H9 (cell line): ENCODE results near the gene SFTPB. TPM values are rescaled to one million over a fixed set of nuclear protein-coding genes. Genes with fewer than 3 reads are reported as not detected.

ENCODE experiments used
- DNase-seq: peaks from one replicate; pipeline ENCODE4 v3.0.0-alpha.2; 2017
- H2AFZ ChIP-seq: one replicate; pipeline ENCODE4 v1.6.1; 2013; ENCODE audit warnings: mild to moderate bottlenecking, low read length, control low read depth, moderate library complexity
- H2AK5ac ChIP-seq: 2 replicates; pipeline ENCODE4 v1.6.1; 2013; ENCODE audit warnings: low read length, control low read depth, mixed read lengths; ENCODE audit not compliant: insufficient read length
- H2BK120ac ChIP-seq: one replicate; pipeline ENCODE4 v1.6.1; 2013; ENCODE audit warnings: low read depth, mild to moderate bottlenecking, low read length, control low read depth, inconsistent platforms; ENCODE audit not compliant: poor library complexity, severe bottlenecking
- H2BK12ac ChIP-seq: 2 replicates; pipeline ENCODE4 v1.6.1; 2013; ENCODE audit warnings: low read length, control low read depth, mixed read lengths, low read depth; ENCODE audit not compliant: insufficient read length
- H2BK15ac ChIP-seq: 2 replicates; pipeline ENCODE4 v1.6.1; 2013; ENCODE audit warnings: low read depth, low read length, control low read depth
- H2BK20ac ChIP-seq: one replicate; pipeline ENCODE4 v1.6.1; 2013; ENCODE audit warnings: low read depth, mild to moderate bottlenecking, low read length, control low read depth, inconsistent platforms; ENCODE audit not compliant: poor library complexity, severe bottlenecking
- H2BK5ac ChIP-seq: 2 replicates; pipeline ENCODE4 v1.6.1; 2013; ENCODE audit warnings: low read length, control low read depth, mixed read lengths; ENCODE audit not compliant: insufficient read length
- H3K14ac ChIP-seq: 2 replicates; pipeline ENCODE4 v1.6.1; 2013; ENCODE audit warnings: low read length, control low read depth; ENCODE audit not compliant: insufficient read depth
- H3K18ac ChIP-seq: 2 replicates; pipeline ENCODE4 v1.6.1; 2013; ENCODE audit warnings: low read depth, mild to moderate bottlenecking, mixed read lengths, low read length, control low read depth; ENCODE audit not compliant: insufficient read length
- H3K23ac ChIP-seq: 2 replicates; pipeline ENCODE4 v1.6.1; 2013; ENCODE audit warnings: low read length, control low read depth, mixed read lengths, low read depth; ENCODE audit not compliant: insufficient read length
- H3K23me2 ChIP-seq: 2 replicates; pipeline ENCODE4 v1.6.1; 2013; ENCODE audit warnings: low read depth, mild to moderate bottlenecking, mixed read lengths, low read length, control low read depth; ENCODE audit not compliant: insufficient read length, poor library complexity, severe bottlenecking
- H3K27ac ChIP-seq: 2 replicates; pipeline ENCODE4 v1.5.1; 2013; ENCODE audit warnings: low read length, control low read depth, mixed read lengths, low read depth; ENCODE audit not compliant: insufficient read length
- H3K27me3 ChIP-seq: 2 replicates; pipeline ENCODE4 v1.6.1; 2013; ENCODE audit warnings: low read length, control low read depth, inconsistent platforms; ENCODE audit not compliant: insufficient read depth
- H3K4ac ChIP-seq: 2 replicates; pipeline ENCODE4 v1.6.1; 2013; ENCODE audit warnings: low read depth, mild to moderate bottlenecking, control low read depth, inconsistent platforms, low read length, moderate library complexity
- H3K4me1 ChIP-seq: 2 replicates; pipeline ENCODE4 v1.6.1; 2013; ENCODE audit warnings: low read length, control low read depth, inconsistent platforms; ENCODE audit not compliant: insufficient read depth
- H3K4me2 ChIP-seq: 2 replicates; pipeline ENCODE4 v1.6.1; 2013; ENCODE audit warnings: low read length, control low read depth, mixed read lengths; ENCODE audit not compliant: insufficient read length, insufficient read depth
- H3K56ac ChIP-seq: 2 replicates; pipeline ENCODE4 v1.6.1; 2013; ENCODE audit warnings: low read depth, mild to moderate bottlenecking, mixed read lengths, low read length, control low read depth; ENCODE audit not compliant: insufficient read length
- H3K79me1 ChIP-seq: 2 replicates; pipeline ENCODE4 v1.6.1; 2013; ENCODE audit warnings: low read depth, mild to moderate bottlenecking, moderate library complexity, low read length, control low read depth, inconsistent platforms; ENCODE audit not compliant: insufficient read depth, poor library complexity, severe bottlenecking
- H3K79me2 ChIP-seq: 2 replicates; pipeline ENCODE4 v1.6.1; 2013; ENCODE audit warnings: low read length, control low read depth, inconsistent platforms; ENCODE audit not compliant: insufficient read depth
- H3K9ac ChIP-seq: 2 replicates; pipeline ENCODE4 v1.6.1; 2013; ENCODE audit warnings: low read length, control low read depth, mixed read lengths; ENCODE audit not compliant: insufficient read length; ENCODE audit errors: extremely low read depth
- H3K9me3 ChIP-seq: one replicate; pipeline ENCODE4 v1.6.1; 2013; ENCODE audit warnings: low read depth, low read length, inconsistent platforms; ENCODE audit not compliant: control insufficient read depth
- H3T11ph ChIP-seq: one replicate; pipeline ENCODE4 v1.6.1; 2013; ENCODE audit warnings: mild to moderate bottlenecking, low read length, control low read depth, inconsistent platforms
- H4K20me1 ChIP-seq: one replicate; pipeline ENCODE4 v1.6.1; 2013; ENCODE audit not compliant: control insufficient read depth, insufficient read length, insufficient read depth
- H4K5ac ChIP-seq: 2 replicates; pipeline ENCODE4 v1.6.1; 2013; ENCODE audit warnings: low read depth, mild to moderate bottlenecking, mixed read lengths, low read length, control low read depth; ENCODE audit not compliant: insufficient read length
- H4K8ac ChIP-seq: replicated peaks from 2 replicates; pipeline ENCODE4 v1.6.1; 2013; ENCODE audit warnings: low read length, control low read depth, mixed read lengths, low read depth; ENCODE audit not compliant: insufficient read length
- H4K91ac ChIP-seq: 2 replicates; pipeline ENCODE4 v1.6.1; 2013; ENCODE audit warnings: low read depth, mild to moderate bottlenecking, moderate library complexity, mixed read lengths, low read length, control low read depth; ENCODE audit not compliant: insufficient read length
- H3K27ac Mint-ChIP-seq, 3 experiments: 2 replicates in 2 of 3; 3 replicates in 1 of 3; pipeline ENCODE4 v1.8.0; 2020 to 2021; ENCODE audit warnings: mixed read lengths in 3 of 3, mild to moderate bottlenecking in 1 of 3, moderate library complexity in 1 of 3
- H3K27me3 Mint-ChIP-seq: 2 replicates; pipeline ENCODE4 v1.8.0; 2021; ENCODE audit warnings: low read depth, mild to moderate bottlenecking, moderate library complexity, mixed read lengths
- H3K36me3 Mint-ChIP-seq, 3 experiments: 2 replicates in 2 of 3; 3 replicates in 1 of 3; pipeline ENCODE4 v1.8.0; 2020 to 2021; ENCODE audit warnings: low read depth in 3 of 3, mixed read lengths in 3 of 3; ENCODE audit not compliant: insufficient read depth in 1 of 3
- H3K4me1 Mint-ChIP-seq, 2 experiments: 2 replicates each; pipeline ENCODE4 v1.8.0; 2020; ENCODE audit warnings: mixed read lengths in 2 of 2
- H3K4me3 Mint-ChIP-seq, 2 experiments: 2 replicates in 1 of 2; 3 replicates in 1 of 2; pipeline ENCODE4 v1.8.0; 2020 to 2021; ENCODE audit warnings: mild to moderate bottlenecking in 2 of 2, mixed read lengths in 2 of 2, moderate library complexity in 1 of 2
- H3K9me3 Mint-ChIP-seq, 2 experiments: 2 replicates in 1 of 2; 3 replicates in 1 of 2; pipeline ENCODE4 v1.8.0; 2020; ENCODE audit warnings: mild to moderate bottlenecking in 2 of 2, mixed read lengths in 2 of 2, moderate library complexity in 1 of 2
- WGBS: extraction: QIAGEN DNeasy Blood & Tissue Kit; methylation state at CpG from one replicate; pipeline ENCODE4 v1.1.7; 2013; ENCODE audit warnings: missing lambda C conversion rate, low lambda C conversion rate, mixed read lengths; ENCODE audit not compliant: insufficient read length; ENCODE audit errors: extremely low coverage; 5-methylcytosine and 5-hydroxymethylcytosine counted together
- total RNA-seq: library from RNA; stranded (reverse); gene quantifications from 2 replicates; pipeline ENCODE4 v1.2.1, GENCODE V29; 2021
- TF ChIP-seq, protein P1 (sequence below): fragments of 200-600 bp; sonication (generic); conservative IDR thresholded peaks from 3 replicates; pipeline ENCODE4 v1.8.0; 2021; ENCODE audit warnings: antibody characterized with exemption, mild to moderate bottlenecking

SFTPB gene
- total RNA-seq, 1 experiment from 2014 or later = not detected

- Histone ChIP-seq H3T11ph (no peak overlapping the region), H3K27ac (no peak overlapping the region), H2BK20ac (no peak overlapping the region)
These were observed 39.3 kb downstream of the SFTPB start for GRCh38 chr2:85628658-85629057.

More at GRCh38 chr2:85628658-85629057, 39.3 kb downstream of the SFTPB start:
- H3K27ac Mint-ChIP-seq = peak overlapping the region in 1 of 3 experiments; percentile 55; a peak in 2 of 7 replicates
- DNase-seq = no peak
- H3K27me3 Mint-ChIP-seq = no peaks in the 10 kb centered on the region
- no peaks in the 10 kb centered on the region for H3K23me2 ChIP-seq
- no peaks in the 10 kb centered on the region for H4K20me1 ChIP-seq
- no peak overlapping the region for H3K23ac ChIP-seq
- H3K9ac ChIP-seq = no peak overlapping the region
- H3K9me3 ChIP-seq = no peaks in the 10 kb centered on the region
- no peaks in the 10 kb centered on the region for H3K4me1 ChIP-seq
- H3K79me1 ChIP-seq = no peaks in the 10 kb centered on the region
- no peaks in the 10 kb centered on the region for H3K4me1 Mint-ChIP-seq
- no peak overlapping the region for H3K18ac ChIP-seq
- WGBS = no CpG with 5 or more reads among the region's 2 CpGs
- no peak overlapping the region for H4K91ac ChIP-seq
- no peak overlapping the region for H2AFZ ChIP-seq
- no peak overlapping the region for H2BK5ac ChIP-seq
- no peaks in the 10 kb centered on the region for H3K27me3 ChIP-seq
- H2AK5ac ChIP-seq = no peak overlapping the region
- peaks cover 60 to 93% (median 86%) of the 10 kb centered on the region in 3 experiments for H3K36me3 Mint-ChIP-seq
- no peaks in the 10 kb centered on the region for H3K9me3 Mint-ChIP-seq
- no peak overlapping the region for H3K4ac ChIP-seq
- no peak overlapping the region for H3K4me3 Mint-ChIP-seq
- TF ChIP-seq, protein P1, sequence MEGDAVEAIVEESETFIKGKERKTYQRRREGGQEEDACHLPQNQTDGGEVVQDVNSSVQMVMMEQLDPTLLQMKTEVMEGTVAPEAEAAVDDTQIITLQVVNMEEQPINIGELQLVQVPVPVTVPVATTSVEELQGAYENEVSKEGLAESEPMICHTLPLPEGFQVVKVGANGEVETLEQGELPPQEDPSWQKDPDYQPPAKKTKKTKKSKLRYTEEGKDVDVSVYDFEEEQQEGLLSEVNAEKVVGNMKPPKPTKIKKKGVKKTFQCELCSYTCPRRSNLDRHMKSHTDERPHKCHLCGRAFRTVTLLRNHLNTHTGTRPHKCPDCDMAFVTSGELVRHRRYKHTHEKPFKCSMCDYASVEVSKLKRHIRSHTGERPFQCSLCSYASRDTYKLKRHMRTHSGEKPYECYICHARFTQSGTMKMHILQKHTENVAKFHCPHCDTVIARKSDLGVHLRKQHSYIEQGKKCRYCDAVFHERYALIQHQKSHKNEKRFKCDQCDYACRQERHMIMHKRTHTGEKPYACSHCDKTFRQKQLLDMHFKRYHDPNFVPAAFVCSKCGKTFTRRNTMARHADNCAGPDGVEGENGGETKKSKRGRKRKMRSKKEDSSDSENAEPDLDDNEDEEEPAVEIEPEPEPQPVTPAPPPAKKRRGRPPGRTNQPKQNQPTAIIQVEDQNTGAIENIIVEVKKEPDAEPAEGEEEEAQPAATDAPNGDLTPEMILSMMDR = no peak
- H4K8ac ChIP-seq = no peak overlapping the region
- no peak overlapping the region for H3K4me2 ChIP-seq
- no peak overlapping the region for H4K5ac ChIP-seq
- H2BK120ac ChIP-seq = no peak overlapping the region
- no peak overlapping the region for H2BK15ac ChIP-seq
- no peak overlapping the region for H2BK12ac ChIP-seq
- no peak overlapping the region for H3K56ac ChIP-seq
- H3K79me2 ChIP-seq = no peaks in the 10 kb centered on the region
- H3K14ac ChIP-seq = no peak overlapping the region
